ENCODE results near the gene UBR4.

DNA sequence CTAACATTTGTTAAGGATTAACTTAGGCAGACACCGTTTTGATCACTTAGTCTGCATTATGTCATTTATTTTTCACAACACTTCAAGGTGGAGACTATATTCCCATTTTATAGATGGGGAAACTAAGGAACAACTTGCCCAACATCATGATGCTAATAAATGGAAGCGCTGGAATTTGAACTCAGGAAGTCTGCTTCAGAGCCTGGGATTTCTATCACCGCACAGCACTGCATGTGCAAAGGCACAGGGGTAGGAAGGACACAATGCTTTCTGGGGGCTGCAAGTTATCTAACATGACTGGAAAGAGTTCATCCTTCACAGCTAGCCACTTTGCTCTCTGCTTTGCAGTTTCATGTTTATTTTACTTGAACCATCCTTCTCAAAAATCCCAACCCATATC, 100.5 kb downstream of the UBR4 start:
- TF ChIP-seq POLR2A (IDR thresholded peaks at IDR 0.05; ENCODE audit: low read length) (no peak), MYC (IDR thresholded peaks at IDR 0.05; ENCODE audit: borderline replicate concordance, low read length) (no peak), RARB (CRISPR knock-in tag; IDR thresholded peaks at IDR 0.05) (no peak), BHLHE40 (IDR thresholded peaks at IDR 0.05; ENCODE audit: low read depth, low read length) (no peak), KDM1A (IDR thresholded peaks at IDR 0.05; ENCODE audit: low read depth) (no peak), CEBPB (IDR thresholded peaks at IDR 0.05) (no peak), ESRRA (IDR thresholded peaks at IDR 0.05; ENCODE audit: borderline replicate concordance, low read length) (no peak), NFE2L2 (conservative IDR thresholded peaks at IDR 0.05; ENCODE audit: low read length) (no peak), JUNB (IDR thresholded peaks at IDR 0.05) (no peak)
- TF ChIP-seq, protein P1, sequence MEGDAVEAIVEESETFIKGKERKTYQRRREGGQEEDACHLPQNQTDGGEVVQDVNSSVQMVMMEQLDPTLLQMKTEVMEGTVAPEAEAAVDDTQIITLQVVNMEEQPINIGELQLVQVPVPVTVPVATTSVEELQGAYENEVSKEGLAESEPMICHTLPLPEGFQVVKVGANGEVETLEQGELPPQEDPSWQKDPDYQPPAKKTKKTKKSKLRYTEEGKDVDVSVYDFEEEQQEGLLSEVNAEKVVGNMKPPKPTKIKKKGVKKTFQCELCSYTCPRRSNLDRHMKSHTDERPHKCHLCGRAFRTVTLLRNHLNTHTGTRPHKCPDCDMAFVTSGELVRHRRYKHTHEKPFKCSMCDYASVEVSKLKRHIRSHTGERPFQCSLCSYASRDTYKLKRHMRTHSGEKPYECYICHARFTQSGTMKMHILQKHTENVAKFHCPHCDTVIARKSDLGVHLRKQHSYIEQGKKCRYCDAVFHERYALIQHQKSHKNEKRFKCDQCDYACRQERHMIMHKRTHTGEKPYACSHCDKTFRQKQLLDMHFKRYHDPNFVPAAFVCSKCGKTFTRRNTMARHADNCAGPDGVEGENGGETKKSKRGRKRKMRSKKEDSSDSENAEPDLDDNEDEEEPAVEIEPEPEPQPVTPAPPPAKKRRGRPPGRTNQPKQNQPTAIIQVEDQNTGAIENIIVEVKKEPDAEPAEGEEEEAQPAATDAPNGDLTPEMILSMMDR (IDR thresholded peaks at IDR 0.05): no peak
- TF ChIP-seq, protein P2, sequence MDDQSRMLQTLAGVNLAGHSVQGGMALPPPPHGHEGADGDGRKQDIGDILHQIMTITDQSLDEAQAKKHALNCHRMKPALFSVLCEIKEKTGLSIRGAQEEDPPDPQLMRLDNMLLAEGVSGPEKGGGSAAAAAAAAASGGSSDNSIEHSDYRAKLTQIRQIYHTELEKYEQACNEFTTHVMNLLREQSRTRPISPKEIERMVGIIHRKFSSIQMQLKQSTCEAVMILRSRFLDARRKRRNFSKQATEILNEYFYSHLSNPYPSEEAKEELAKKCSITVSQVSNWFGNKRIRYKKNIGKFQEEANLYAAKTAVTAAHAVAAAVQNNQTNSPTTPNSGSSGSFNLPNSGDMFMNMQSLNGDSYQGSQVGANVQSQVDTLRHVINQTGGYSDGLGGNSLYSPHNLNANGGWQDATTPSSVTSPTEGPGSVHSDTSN (IDR thresholded peaks at IDR 0.05): no peak
